Ascending aorta (tissue), 2 donors: Measurements from ENCODE around the gene LRRC25. TPM values are rescaled to one million over a fixed set of nuclear protein-coding genes. Genes with fewer than 3 reads are reported as not detected.
A peak's percentile ranks its signal among the peaks of the same experiment; 100 is the strongest.

Experiments
- DNase-seq, 2 donors: peaks; one replicate each; pipeline ENCODE4 v3.0.0-alpha.2; 2019; ENCODE audit warnings: low spot score in 2 of 2
- H3K27ac ChIP-seq, 2 donors: fragments of 200-600 bp; sonication (generic); one replicate each; pipeline ENCODE4 v1.5.1; 2016 to 2017; ENCODE audit warnings: mild to moderate bottlenecking in 1 of 2
- H3K27me3 ChIP-seq: fragments of 200-600 bp; sonication (generic); one replicate; pipeline ENCODE4 v1.5.1; 2017
- H3K36me3 ChIP-seq, 2 donors: fragments of 200-600 bp; sonication (generic); one replicate each; pipeline ENCODE4 v1.5.1; 2016
- H3K4me1 ChIP-seq, 2 donors: fragments of 200-600 bp; sonication (generic); one replicate each; pipeline ENCODE4 v1.5.1; 2016 to 2017; ENCODE audit warnings: mild to moderate bottlenecking in 1 of 2
- H3K4me3 ChIP-seq, 2 donors: fragments of 200-600 bp; sonication (generic); one replicate each; pipeline ENCODE4 v1.5.1; 2016 to 2017; ENCODE audit warnings: mild to moderate bottlenecking in 1 of 2
- H3K9me3 ChIP-seq, 2 donors: fragments of 200-600 bp; sonication (generic); one replicate each; pipeline ENCODE4 v1.5.1; 2016
- intact Hi-C: fragments of 100-400 bp; cut with DNase I; formaldehyde crosslinking; loops from one replicate; pipeline ENCODE4 v1.15.1; 2023
- total RNA-seq: library from RNA; depleted of rRNA; stranded (reverse); fragments of >200 nt; gene quantifications from one replicate; pipeline ENCODE4 v1.1.0, GENCODE V29; 2016
- TF ChIP-seq, protein P1 (sequence below), 3 experiments: fragments of 200-600 bp in 2 of 3; fragments of 450-650 bp in 1 of 3; sonication (generic) in 2 of 3; IDR thresholded peaks; one replicate each; pipeline ENCODE4 v1.5.1; 2016 to 2019; ENCODE audit warnings: antibody characterized with exemption in 3 of 3, mild to moderate bottlenecking in 1 of 3, moderate library complexity in 1 of 3

Gene LRRC25
- total RNA-seq, 1 donor from 2014 or later = 6.9 TPM

DNA sequence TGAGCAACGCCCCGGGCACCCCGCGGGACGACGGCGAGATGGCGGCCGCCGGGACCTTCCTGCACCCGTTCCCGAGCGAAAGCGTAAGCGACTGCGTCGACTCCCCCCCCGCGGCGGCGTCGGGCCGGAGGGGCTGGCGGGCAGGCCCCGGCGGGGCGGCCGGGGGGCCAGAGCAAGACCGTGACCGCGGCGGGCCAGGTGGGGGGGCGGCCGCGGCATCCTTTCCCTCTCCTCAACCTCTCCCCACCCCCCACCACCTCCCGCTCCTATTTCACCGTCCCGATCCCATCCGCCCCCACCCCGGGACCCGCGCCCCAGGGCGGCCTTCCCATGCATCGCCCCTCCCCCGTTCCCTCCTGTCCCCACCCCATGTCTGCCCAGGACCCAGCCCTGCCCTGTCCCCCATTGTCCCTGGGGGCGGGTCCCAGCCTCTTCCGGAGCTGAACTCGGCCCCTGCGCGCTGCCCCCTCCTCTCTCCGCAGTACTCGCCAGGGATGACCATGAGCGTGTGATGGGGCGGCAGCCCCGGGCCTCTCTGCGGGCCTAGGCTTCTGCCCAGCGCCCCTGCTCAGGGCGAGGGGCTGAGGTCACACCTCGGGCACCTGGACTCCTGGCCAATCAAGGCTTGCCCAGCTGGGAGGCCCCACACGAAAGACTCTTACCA is 36.4 kb upstream of the LRRC25 start:
- Histone ChIP-seq H3K4me1 (peaks cover 23 to 41% of the 10 kb centered on the region in 2 donors), H3K27me3 (no peaks in the 10 kb centered on the region)

DNA sequence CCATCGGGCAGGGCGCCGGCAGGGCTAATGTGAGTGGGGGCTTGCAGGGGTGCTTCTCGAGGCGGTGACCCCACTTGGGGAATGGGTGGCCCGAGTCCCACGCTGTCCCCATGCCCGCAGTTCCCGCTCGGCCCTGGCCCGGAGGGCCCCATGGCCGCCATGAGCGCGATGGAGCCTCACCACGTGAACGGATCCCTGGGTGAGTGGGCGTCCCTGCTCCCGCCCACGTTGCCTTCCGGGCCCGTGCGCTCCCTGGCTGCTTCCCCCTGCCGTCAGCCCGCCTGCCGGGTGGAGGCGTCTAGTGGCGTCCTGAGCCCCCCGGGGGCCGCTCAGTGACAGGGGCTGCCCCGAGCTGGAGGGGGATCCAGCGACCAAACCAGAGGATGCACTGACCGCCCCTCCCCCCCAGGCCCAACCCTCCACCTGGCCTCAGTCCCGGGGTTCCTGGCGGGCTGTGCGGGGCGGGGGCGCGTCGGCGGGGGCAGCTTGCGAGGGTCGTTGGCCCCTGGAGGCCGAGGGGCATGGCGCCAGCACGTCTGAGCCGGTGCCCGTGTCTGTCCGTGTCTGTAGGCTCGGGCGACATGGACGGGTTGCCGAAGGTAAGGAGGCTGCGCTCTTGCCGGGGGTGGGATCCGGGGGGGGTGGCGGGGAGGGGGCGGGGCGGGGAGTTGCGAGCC is 35.7 kb upstream of the LRRC25 start:
- peaks cover 24 to 33% of the 10 kb centered on the region in 2 donors for H3K4me1 ChIP-seq
- no peak for DNase-seq
- intact Hi-C loops = no loop called here

More for the DNA sequence above, 36.4 kb upstream of the LRRC25 start:
- intact Hi-C loops = no loop called here
- Histone ChIP-seq H3K9me3 (no peaks in the 10 kb centered on the region), H3K4me3 (peak overlapping the region; percentile 50 to 60), H3K27ac (peak overlapping the region in 1 of 2 donors; percentile 11), H3K36me3 (peaks cover 3 to 14% of the 10 kb centered on the region in 2 donors)
- DNase-seq = no peak
- TF ChIP-seq, protein P1, sequence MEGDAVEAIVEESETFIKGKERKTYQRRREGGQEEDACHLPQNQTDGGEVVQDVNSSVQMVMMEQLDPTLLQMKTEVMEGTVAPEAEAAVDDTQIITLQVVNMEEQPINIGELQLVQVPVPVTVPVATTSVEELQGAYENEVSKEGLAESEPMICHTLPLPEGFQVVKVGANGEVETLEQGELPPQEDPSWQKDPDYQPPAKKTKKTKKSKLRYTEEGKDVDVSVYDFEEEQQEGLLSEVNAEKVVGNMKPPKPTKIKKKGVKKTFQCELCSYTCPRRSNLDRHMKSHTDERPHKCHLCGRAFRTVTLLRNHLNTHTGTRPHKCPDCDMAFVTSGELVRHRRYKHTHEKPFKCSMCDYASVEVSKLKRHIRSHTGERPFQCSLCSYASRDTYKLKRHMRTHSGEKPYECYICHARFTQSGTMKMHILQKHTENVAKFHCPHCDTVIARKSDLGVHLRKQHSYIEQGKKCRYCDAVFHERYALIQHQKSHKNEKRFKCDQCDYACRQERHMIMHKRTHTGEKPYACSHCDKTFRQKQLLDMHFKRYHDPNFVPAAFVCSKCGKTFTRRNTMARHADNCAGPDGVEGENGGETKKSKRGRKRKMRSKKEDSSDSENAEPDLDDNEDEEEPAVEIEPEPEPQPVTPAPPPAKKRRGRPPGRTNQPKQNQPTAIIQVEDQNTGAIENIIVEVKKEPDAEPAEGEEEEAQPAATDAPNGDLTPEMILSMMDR (IDR thresholded peaks at IDR 0.05) = no peak

DNA sequence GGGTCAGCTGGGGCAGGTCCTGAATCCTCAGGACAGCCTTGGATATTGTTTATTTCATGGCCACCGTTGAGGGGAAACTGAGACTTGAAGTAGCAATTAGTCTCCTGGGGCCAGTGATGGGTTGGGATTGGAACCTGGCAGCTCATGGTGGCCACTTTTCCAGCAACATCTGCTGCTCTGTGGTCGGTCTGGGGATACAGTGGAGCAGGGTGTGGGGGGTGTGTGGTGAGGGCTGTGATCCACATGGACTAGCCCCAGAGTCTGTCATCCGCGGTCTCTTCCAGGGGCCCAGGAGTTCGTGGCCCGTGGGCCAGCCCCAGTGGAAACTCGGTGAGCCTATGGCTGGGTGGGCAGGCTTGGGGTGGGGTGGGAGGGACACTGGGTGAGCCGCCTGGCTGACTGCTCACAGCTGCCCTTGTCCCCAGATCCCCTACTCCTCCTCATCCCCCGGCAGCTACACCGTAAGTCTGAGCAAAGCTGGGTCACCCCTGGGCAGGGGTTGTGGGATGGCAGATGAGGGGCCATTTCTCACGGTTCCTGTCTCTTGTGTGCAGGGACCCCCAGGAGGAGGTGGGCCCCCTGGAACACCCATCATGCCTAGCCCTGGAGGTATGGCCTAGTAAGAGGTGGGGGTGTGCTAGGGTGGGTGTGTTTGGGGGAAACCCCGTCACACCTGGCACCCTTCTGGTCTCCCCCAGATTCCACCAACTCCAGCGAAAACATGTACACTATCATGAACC is 35.0 kb upstream of the LRRC25 start:
- no peak for DNase-seq
- H3K36me3 ChIP-seq = peaks cover 3 to 14% of the 10 kb centered on the region in 2 donors
- peaks cover 23 to 26% of the 10 kb centered on the region in 2 donors for H3K4me1 ChIP-seq
- intact Hi-C loops = no loop called here
- no peaks in the 10 kb centered on the region for H3K27me3 ChIP-seq
- H3K9me3 ChIP-seq = no peaks in the 10 kb centered on the region
- TF ChIP-seq, protein P1 (IDR thresholded peaks at IDR 0.05) = no peak
- H3K27ac ChIP-seq = peak overlapping the region in 1 of 2 donors; percentile 21
- H3K4me3 ChIP-seq = peak overlapping the region; percentile 50 to 60

More for the DNA sequence above, 35.7 kb upstream of the LRRC25 start:
- Histone ChIP-seq H3K36me3 (peaks cover 3 to 14% of the 10 kb centered on the region in 2 donors), H3K27me3 (no peaks in the 10 kb centered on the region), H3K9me3 (no peaks in the 10 kb centered on the region), H3K27ac (peak overlapping the region; percentile 21 to 42), H3K4me3 (peak overlapping the region; percentile 50 to 60)
- TF ChIP-seq, protein P1 (IDR thresholded peaks at IDR 0.05) = no peak

DNA sequence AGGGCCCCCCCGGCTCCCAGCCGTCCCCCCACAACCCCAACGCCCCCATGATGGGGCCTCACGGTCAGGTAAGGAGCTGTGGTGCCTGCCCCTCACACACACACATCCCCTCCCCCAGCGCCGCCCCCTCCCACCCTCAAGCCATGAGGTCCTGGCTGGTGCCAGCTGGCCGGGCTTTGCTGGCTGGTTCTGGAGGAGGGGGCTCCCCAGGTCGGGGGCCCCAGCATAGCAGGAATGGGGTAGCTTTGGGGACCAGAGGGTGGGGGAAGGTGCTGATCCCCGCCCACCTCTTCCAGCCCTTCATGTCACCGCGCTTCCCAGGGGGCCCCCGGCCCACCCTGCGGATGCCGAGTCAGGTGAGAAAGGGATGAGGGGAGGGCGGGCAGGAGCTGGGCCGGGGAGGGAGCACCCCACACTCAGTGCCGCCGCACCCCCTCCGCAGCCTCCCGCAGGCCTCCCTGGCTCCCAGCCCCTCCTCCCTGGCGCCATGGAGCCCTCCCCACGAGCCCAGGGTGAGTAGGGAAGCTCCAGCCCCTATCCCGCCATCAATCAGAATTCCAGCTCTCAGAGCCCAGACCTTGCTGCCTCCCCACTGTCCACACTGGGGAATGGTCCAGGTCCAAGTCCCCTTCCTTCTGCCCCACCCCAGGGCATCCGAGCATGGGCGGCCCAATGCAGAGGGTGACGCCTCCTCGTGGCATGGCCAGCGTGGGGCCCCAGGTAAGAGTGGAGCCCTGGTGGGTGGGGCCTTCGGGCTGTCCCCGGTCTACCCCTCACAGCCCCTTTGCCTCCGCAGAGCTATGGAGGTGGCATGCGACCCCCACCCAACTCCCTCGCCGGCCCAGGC is 34.2 kb upstream of the LRRC25 start:
- H3K27me3 ChIP-seq = no peaks in the 10 kb centered on the region
- peaks cover 3 to 14% of the 10 kb centered on the region in 2 donors for H3K36me3 ChIP-seq
- no peak overlapping the region for H3K27ac ChIP-seq
- peaks cover 19 to 21% of the 10 kb centered on the region in 2 donors for H3K4me1 ChIP-seq
- intact Hi-C loops = no loop called here
- no peak for DNase-seq
- H3K9me3 ChIP-seq = no peaks in the 10 kb centered on the region
- no peak overlapping the region for H3K4me3 ChIP-seq
- TF ChIP-seq, protein P1 (IDR thresholded peaks at IDR 0.05) = no peak
